GM19455 (cell line): ENCODE results near the gene WDR5.

Experiments
- ATAC-seq: cut with Tn5 transposase; IDR thresholded peaks from one replicate; pipeline ENCODE4 v1.9.1; 2021; ENCODE audit not compliant: unreplicated experiment

WDR5 gene

DNA sequence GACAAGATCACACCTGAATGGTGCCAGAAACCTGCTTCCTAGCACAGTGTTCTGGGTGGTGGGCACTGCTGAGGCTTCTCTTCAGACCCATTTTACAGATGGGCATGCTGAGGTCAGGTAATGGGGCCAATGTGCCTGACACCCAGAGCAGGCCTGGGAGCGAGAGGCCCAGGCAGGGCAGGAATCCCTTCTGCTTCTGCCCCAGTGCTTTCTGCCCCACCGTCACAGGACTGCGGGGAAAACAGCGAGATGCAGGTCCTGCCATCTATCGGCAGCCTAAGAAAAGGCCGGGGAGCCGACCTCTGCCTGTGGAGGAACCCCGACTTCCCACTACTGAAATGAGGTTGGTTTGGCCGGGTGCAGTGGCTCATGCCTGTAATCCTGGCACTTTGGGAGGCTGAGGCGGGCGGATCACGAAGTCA is 51.2 kb downstream of the WDR5 start:
- no peak for ATAC-seq

DNA sequence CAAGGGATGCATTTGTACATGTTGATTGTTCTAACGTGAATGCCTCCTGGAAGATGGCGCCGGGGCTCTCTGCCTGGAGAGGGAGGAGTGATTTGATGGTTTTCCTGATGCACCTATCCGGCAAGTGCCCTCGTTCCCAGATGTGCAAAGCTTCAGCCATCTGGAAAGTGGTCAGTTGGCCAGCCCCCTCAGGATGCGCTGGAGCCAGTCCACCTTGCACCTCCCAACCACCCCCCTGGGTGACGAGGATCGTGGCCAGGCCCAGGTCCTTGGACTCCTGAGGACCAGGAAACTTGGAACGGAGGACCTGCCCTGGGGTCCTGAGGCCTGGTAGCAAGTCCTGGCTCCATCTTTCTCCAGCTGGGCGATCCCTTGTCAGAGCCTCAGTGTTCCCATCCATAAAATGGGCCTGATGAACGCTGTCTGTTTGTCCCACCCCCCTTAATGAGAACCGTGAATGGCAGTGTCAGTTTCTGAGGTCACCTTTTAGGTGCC is 52.1 kb downstream of the WDR5 start:
- ATAC-seq: no peak

DNA sequence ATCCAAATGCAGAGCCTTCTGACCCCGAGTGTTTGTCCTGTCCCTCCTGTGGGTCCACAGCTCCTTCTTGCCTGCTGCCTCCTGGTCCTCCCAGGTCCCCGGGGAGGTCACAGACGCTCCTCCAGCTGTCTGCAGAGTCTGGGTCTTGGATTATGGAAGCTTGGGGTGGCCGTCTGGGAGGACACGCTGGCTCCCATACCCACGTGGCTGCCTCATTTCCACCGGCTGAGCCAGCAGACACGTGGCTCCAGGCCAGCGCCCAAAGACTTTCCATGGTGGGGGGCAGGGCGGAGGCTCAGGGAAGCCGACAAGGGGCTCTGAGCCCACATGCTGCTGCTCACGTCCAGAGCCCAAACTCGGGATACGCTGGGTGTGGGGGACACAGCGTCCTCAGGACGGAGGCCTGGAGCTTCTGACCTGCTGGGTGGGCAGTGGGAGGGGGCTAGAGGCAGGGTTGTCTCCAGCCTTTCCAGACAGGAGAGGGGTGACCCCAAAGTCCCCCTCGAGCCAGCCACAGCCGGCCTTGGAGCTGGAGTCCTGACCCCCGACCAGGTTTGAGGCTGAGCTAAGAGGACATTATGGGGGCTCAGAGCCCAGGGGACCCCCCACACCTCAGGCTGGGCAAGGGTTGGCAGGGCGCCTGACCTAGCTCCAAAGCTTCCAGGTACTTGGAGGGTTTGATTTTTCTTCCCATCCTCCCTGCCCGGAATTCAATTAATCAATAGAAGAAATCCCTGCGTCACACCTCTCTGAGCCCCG is 52.7 kb downstream of the WDR5 start:
- ATAC-seq: no peak

DNA sequence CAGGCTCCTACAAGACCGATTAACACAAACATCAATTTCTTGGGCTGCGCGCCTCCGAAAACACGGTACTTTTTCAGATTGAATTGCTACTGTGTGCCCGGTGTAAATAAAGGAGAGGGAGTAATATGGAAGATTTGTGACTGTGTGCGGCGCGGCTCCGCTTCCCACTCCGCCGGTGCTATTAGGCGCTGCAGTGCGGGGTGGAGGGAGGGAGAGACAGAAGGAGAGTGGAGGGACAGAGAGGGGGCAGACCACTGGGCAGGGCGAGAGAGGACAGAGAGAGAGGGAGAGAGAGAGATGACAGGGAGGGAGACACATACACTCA is 53.2 kb downstream of the WDR5 start:
- ATAC-seq: no peak

DNA sequence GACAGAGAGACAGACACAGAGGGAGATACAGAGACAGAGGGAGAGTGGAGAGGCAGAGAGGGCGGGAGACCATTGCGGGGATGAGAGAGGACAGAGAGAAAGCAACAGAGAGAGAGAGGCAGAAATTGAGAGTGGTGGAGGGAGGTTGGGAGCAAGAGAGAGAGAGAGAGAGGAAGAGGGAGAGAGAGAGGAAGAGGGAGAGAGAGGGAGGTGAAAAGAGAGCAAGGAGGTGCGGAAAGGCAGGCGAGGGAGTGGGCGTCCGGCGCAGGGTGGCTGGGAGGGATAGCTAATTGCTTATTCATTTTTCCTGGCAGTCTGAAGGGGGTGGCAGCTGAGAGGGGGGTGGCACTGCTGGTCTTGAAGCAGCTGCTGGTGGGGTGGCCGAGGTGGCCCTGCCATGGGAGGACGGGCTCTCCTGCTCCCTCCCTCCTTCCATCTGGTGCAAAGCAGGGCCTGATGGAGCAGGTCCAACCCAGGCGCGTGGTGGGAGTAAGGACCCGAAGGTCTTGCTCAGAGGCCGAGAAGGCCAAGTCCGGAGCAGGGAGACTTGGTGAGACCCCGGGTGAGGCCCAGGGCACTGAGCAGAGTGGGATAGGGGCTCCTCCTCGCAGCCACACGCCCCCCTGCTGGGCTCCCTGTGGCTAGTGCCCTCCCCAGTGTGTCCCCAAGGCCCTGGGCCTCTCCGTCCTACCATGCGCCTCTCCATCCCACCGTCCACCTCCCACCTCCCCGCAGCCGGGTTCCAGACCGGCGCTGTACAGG is 53.8 kb downstream of the WDR5 start:
- ATAC-seq: no peak

DNA sequence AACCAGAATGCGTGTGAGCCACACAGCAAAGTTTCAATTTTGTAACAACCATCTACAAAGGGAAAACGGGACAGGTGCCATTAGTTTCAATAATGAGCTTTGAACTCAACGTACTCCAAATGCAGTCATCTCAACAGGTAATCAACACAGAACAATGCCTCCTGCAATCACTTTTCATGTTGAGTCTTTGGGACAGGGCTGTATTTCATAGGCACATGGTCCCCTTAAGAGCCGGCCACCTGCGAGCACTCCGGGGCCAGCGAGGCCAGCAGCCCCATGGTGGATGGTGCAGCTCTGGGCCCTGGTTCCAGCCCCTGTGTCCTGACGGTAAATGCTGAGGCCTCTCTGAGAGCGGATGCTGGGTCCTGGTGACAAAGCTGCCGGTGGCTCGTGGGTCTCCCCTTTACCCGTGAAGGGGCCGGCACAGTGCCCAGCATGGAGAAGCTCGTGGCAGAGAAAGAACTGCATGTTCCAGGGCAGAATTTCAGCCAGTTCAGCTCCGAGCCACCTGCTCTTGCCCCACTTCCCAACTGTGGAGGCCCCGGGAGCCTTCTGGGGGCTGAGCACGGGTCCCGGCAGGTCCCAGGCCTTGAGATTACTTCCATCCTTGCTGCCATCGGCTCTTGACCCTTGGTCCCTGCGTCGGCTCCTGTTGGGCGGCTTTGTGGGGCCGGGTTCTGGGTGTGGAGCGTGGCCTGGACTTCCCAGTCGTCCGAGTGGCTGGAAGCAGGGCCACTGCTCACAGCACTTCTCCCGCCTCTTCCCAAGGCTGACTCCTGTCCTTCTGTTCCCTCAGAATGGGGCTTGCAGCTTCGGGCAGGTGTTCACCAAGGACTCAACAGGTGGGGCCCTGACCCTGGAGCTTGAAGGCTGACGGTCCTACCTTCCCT is 54.6 kb downstream of the WDR5 start:
- ATAC-seq: no peak

DNA sequence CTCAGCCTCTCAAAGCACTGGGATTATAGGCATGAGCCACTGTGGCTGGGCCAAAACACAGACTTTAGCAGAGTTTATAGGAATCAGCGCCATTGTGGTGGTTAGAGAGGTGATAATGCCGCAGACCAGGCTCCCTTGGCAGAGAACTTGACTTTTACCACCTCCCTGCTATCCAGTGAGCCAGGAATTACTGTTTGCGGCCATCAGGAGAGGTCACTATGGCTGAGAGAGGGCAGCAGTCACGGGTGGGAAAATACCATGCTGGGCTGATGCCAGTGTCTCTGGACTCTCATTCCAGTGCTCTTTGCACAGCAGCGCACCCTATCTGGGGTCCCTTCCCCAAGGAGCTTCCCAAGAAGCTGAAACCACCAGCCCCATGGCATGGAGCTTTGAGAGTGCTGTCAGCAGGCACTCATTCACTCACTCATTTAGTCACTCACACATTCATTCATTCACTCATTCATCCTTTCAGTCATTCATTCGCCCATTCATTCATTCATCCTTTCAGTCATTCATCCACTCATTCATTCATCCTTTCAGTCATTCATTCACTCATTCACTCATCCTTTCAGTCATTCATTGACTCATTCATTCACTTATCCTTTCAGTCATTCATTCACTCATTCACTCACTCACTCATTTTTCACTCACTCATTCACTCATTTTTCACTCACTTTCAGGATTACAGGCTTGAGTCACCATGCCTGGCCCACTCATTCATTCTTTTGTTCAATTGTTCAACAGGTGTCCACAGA is 55.8 kb downstream of the WDR5 start:
- no peak for ATAC-seq

DNA sequence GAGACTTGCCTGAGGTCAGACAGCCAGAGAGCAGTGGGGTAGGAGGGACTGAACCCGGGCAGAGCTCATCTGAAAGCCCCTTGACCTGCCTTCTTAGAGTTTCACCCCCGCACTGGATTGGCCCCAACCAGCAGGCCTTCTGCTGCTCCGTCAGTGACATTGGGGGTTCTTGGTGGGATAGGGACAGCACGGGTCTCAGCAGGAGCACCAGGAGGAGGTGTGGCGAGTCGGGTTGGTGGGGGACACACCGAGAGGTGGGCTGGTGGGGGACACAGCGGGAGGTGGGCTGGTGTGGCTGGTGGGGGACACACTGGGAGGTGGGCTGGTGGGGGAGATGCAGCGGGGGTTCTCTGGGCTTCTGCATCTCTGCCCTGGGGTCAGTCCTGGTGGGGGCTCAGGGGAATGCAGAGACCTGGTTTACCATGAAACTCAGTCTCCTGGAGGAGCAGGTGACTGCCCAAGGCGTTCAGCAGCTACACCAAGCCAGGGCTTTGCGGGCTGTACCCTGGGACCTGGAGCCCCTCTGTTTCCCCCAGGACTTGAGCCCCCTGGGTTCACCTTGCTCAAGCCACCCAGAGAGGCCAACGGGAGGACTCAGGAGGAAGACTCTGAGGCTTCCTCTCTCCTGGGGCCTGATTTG is 56.5 kb downstream of the WDR5 start:
- no peak for ATAC-seq

DNA sequence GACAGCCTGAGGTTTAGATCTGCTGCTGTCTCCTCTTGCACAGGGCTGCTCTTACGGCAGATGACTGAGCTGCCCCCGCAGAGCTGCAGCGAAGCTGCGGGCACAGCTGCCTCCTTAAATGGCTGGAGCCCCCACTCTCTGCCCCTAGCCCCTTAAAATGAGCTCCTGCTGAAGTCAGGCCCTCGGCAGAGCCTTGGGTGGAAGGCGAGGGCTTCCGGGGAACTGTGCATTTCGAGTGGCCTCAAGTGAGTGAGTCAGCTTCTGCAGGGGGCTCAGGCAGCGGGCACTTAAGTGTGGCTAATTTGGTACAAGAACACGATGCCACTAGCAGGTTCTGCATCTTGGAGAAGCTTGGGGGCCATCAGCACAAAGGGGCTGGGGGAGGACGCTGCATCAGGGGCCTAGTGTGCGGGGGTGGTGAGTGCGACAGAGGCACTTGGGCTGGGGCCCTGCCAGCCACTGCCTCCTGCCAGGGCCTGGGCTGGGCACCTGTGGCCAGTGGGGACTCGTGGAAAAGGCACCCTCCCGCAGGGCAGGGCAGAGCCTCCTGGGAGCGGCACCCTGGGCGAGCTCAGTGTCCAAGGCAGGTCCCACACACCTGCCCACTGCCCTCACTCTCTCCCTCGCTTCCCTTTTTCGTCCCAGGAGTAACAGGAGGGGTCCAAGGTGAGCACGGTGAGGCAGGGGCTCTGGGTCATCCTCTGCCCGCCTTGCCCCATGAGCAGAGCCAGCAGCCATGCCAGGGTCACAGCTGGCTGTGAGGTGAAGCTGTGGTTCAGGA is 57.3 kb downstream of the WDR5 start:
- ATAC-seq: no peak

DNA sequence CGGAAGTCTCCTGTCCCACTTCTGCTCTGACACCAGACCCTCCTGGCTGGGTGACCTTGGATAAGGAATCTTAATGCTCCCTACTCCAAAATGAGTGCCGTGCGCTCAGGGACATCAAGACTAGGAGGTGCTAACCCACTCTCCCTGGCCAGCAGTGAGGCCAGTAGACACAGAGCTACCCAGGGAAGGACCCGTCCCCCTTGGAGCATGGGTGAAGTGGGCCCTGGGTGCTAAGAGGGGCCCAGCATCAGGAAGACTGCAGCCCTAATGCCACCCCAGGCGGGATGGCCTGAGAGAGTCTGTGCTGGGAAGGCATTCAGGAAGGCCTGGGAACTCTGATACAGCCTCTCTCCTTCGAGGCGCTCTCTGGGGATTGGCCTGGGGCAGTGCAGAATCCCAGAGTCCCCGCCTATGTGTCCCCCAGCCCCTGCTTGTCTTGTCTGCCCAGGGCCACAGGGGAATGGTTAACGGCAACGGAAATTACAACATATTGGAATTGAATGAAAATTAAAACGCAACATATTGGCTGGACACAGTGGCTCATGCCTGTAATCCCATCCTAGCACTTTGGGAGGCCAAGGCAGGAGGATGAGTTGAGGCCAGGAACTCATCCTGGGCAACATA is 58.1 kb downstream of the WDR5 start:
- ATAC-seq: no peak

DNA sequence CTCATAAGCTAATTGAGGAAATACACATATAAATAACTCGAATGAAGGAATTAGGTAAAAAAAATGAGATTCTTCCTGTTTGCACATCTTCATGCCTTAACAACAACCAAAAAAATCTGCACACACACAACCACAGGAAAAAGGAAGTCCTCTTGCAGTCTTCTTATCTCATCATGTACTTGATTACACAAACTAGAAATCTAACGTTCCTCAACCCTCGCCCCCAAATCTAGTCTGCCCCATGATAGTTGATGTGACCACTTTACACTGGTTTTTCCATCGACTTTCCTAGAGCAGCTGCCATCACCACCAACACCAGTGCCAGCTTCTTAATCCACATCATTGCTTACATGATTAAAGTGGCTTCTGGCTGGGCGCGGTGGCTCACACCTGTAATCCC is 59.7 kb downstream of the WDR5 start:
- no peak for ATAC-seq

DNA sequence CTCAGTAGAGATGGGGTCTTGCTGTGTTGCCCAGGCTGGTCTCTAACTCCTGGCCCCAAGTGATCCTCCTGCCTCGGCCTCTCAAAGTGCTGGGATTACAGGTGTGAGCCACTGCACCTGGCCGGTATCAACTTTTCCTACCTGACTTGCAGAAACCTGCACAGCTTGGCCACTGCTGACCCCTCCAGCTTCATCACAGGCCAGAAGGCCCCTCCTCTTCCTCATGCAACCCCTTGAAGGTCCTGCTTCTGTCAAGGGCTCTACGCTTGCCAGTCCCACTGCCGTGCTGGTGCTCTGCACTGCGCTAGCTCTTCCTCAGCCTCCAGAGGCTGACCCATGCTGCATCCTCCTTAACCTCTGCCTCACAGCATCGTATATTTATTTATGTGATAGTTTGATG is 61.0 kb downstream of the WDR5 start:
- no peak for ATAC-seq

DNA sequence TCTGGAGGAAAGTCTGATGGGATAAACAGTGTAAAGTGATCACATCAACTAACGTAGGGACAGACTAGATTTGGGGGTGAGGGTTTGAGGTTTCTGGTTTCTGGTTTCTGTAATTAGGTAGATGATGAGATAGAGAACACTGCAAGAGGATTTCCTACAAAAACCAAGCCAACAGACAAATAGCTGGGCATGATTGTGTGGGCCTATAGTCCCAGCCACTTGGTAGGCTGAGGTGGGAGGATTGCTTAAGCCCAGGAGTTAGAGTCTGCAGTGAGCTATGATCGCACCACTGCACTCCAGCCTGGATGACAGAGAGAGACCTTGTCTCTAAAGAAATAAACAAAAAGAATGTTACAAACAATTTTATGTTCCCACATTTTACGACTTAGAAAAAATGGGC is 62.9 kb downstream of the WDR5 start:
- ATAC-seq: no peak

DNA sequence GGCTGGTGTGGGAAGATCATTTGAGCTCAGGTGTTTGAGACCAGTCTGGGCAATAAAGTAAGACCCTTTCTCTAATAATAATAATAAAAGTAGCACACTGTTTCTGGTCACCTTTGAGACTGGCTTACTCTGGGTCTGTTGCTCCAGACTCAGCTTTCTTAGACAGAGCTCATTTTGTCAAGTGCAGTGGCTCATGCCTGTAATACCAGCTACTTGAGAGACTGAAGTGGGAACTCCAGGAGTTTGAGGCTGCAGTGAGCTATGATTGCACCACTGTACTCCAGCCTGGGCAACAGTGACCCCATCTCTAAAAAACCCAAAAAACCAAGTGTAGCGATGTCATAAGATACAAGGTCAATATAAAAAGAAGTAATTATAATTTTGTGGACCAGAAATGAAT is 64.8 kb downstream of the WDR5 start:
- ATAC-seq: no peak

DNA sequence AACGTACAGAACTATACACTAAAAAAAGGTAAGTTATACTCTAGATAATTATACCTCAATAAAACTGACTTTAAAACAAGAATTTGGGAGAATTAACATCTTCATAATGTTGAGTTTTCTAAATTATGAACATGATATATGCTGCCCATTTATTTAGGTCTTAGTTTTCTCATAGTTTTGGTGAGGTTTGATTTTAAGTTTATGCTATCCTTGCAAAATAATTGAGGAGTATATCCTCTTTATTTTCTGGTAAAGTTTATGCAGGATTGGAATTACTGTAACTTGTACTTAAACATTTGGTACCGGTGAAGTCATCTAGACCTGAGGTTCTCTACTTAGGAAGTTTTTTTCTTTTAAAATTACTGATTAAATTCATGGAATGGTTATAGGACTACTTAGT is 67.3 kb downstream of the WDR5 start:
- ATAC-seq: no peak

DNA sequence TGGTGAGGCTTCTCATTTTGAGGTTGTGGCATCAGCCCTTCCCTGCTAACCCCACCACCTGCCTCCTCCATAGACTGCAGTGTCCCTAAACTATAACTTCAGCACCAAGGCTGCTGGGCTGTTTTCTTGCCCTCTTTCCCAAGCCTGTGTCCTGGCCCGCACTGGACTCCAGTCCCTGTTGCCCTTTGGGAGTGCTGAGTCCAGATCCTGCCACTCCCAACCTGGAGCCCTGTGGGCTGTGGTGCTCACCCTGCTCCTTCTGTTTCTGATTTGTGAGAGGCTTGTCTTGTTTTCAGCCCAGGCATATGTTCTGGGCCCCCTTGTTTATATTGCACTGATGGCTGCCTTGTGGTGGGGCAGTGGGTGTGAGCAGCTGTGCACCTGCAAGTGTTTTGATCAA is 68.2 kb downstream of the WDR5 start:
- no peak for ATAC-seq

DNA sequence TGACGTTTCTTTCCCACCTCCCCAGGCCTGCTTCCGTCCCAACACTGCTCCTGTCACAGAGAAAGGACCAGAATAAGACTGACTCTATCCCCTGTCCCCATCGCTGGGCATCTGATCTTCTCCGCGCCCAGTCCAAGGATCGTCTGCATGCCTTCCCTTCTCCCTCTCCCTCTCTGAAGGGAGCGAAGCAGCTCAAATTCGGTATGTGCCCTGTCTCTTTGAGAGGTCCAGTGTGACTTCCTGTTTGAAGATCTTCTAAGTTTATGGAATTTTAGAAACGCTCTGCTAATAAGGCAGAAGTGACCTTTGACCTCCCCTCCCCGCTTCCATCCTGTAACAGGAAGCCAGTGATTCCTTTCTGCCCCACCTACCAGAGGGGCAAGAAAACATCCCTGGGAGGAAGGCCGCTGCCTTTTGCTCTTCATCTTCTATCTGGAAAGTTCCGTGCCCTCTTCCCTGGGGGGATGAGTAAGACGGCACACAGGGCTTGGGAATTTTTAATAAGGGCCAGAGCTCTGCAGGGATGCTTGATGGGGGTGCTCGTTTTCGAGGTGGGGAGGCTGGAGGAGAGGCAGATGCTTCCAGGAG is 69.2 kb downstream of the WDR5 start:
- no peak for ATAC-seq

DNA sequence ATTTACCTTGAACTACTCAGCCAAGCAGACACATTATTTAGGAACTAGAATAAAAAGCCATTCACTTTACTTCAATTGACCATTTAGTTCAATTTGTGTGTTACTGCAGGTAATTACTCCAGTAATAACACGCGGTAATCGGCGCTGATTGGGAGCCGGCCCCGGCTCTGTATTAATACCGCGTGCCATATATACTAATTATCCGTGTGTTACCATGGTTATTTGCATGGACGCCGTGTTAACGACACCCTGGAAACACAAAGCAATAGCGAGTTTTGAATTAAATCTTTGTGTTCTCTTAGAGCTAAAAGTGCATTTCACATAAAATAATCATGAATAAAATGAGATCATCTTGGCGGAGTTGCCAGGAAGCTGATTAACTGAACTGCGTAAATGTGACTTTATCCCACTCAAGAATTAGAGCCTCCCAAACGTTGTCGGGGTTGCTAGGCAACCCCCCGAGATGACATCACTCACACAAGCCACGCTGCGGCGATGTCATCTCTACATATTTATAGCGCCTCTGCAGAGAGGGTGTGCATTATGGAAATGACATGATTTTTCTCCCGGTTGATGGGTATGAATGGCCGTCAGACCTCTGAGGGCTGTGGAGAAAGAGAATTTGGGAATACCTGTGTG is 69.9 kb downstream of the WDR5 start:
- ATAC-seq: no peak
